ENCODE measurements around the gene SLC22A1. TPM values are rescaled to one million over a fixed set of nuclear protein-coding genes. Genes with fewer than 3 reads are reported as not detected.

Gene SLC22A1
- total and polyA plus RNA-seq, 2 experiments from 2014 or later, result 0.10 to 0.65 TPM

DNA sequence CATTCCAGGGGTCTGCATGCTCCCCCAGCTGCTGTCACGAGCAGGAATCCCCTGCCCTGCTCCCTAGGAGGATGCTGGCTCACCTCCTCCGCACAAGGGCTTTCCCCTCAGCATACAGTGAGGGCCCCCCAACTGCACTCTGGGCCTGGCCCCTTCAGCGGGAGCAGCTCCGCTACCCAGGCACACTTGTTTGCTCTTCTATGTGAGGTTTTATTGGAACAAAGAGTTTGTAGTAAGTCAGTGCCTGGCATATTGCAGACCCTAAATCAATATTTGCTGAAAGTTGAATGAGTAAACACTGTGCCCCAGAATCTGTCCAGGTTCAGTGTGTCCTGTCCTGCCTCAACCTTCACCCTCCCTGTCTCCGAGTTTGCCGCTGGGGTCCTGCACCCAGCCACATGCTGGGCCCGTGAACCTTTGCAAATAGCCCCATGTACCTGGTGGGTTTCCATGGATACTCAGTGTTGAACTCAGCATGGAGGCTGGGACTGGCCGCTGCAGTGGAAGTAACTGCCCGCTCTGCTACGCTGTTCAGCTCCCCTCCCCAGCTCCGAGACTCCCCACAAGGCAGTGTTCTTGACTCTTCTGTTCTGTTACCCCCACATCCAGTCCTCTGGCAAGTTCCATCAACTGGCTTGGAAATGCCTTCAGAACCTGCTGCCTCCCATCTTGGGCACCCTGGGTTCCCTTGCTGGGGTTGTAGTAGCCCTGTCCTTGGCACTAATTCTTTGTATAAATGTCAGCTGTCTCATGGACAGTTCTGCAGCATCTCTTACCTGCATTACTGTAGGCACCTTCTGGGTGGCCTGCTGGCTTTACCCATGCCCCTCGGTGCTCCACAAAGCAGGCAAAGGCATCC, 15.7 kb downstream of the SLC22A1 start (continued):
- TF ChIP-seq ZNF462 (CRISPR knock-in tag; IDR thresholded peaks at IDR 0.05) (no peak), EZH2phosphoT487 (IDR thresholded peaks at IDR 0.05; ENCODE audit: unreplicated experiment) (no peak)

DNA sequence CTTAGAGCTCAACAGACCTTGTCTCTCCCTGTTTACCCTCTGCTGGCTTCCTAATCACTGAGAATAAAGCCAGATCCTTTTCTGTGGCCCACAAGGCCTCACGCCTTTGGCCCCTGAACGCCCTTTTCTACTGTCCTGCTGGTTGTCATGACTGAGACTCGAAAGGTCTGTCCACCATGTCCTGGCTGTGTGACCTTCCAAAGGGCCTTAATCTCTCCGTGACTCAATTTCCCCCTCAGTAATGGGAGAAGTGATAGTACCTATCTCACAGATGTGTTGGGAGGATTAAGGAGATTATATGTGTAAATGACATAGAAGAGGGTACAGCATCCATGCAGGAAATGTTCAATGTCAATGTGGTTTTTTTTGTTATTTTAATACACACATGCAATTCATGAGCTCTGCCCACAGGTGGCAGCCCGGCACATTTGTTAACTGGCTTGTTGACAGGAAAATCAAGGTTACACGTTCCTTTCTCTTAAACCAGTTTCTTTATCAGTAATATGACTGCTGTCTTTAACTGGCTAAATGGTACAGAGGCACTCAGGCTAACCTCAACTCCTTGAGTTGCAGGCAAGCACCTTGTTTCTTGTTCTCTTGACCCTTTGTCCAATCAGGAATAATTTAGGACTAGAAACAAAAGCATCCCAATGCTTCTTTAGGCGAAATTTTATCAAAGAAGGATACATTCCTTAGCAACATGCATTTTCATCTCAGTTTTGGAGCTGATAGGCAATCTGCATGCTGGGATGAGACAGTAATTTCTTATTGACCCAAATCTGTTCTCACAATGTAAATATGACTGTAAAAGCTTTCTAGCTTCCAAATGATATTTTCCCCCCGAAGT, 16.6 kb downstream of the SLC22A1 start:
- no peak overlapping the region for H3K4me3 ChIP-seq
- H3K36me3 ChIP-seq (ENCODE audit: insufficient read depth), result no peaks in the 10 kb centered on the region
- Mint-ChIP-seq H3K4me1 (peaks cover 24% of the 10 kb centered on the region), H3K36me3 (ENCODE audit: low read depth) (no peaks in the 10 kb centered on the region), H3K9me3 (no peaks in the 10 kb centered on the region; the same call in 2 of the 3 replicates), H3K27me3 (ENCODE audit: insufficient read depth, low read depth, poor library complexity) (peaks cover 7% of the 10 kb centered on the region), H3K4me3 (no peak overlapping the region), H3K27ac (no peak overlapping the region)
- H3K27ac ChIP-seq (ENCODE audit: low read depth), result no peak overlapping the region
- H3K9me2 ChIP-seq (ENCODE audit: insufficient read depth), result no peaks in the 10 kb centered on the region
- H2AFZ ChIP-seq, result no peak overlapping the region
- no peak overlapping the region for H3K4me2 ChIP-seq
- ATAC-seq, result no peak; the same call in 2 of the 3 replicates
- TF ChIP-seq CTCF (conservative IDR thresholded peaks at IDR 0.05; ENCODE audit: low read depth in 2 of 2) (peak; percentile 81 to 84), POLR2AphosphoS5 (IDR thresholded peaks at IDR 0.05; ENCODE audit: low read depth) (no peak)
- TF ChIP-seq, protein P1, sequence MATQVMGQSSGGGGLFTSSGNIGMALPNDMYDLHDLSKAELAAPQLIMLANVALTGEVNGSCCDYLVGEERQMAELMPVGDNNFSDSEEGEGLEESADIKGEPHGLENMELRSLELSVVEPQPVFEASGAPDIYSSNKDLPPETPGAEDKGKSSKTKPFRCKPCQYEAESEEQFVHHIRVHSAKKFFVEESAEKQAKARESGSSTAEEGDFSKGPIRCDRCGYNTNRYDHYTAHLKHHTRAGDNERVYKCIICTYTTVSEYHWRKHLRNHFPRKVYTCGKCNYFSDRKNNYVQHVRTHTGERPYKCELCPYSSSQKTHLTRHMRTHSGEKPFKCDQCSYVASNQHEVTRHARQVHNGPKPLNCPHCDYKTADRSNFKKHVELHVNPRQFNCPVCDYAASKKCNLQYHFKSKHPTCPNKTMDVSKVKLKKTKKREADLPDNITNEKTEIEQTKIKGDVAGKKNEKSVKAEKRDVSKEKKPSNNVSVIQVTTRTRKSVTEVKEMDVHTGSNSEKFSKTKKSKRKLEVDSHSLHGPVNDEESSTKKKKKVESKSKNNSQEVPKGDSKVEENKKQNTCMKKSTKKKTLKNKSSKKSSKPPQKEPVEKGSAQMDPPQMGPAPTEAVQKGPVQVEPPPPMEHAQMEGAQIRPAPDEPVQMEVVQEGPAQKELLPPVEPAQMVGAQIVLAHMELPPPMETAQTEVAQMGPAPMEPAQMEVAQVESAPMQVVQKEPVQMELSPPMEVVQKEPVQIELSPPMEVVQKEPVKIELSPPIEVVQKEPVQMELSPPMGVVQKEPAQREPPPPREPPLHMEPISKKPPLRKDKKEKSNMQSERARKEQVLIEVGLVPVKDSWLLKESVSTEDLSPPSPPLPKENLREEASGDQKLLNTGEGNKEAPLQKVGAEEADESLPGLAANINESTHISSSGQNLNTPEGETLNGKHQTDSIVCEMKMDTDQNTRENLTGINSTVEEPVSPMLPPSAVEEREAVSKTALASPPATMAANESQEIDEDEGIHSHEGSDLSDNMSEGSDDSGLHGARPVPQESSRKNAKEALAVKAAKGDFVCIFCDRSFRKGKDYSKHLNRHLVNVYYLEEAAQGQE (IDR thresholded peaks at IDR 0.05; ENCODE audit: unreplicated experiment), result no peak
- H3K4me1 ChIP-seq (ENCODE audit: insufficient read depth), result peaks cover 3% of the 10 kb centered on the region; the same call in 1 of the 2 replicates
- H3K27me3 ChIP-seq (ENCODE audit: insufficient read depth), result no peaks in the 10 kb centered on the region
- DNase-seq (ENCODE audit: low spot score), result peak; percentile 75
- no peaks in the 10 kb centered on the region for H4K20me1 ChIP-seq (replicated peaks; ENCODE audit: insufficient read depth)
- H3F3A ChIP-seq (replicated peaks; ENCODE audit: low read depth), result no peaks in the 10 kb centered on the region
- H3K79me2 ChIP-seq (replicated peaks; ENCODE audit: insufficient read depth), result no peaks in the 10 kb centered on the region

Data from GM23338 (cell line).